C4-2B (cell line): ENCODE data around the gene ITGA3.
A peak's percentile ranks its signal among the peaks of the same experiment; 100 is the strongest.

Experiments used
- ZFX ChIP-seq: fragments of 450-650 bp; IDR thresholded peaks from 2 replicates; pipeline ENCODE4 v1.6.1; 2017
- TF ChIP-seq, protein P1 (sequence below): fragments of 450-650 bp; conservative IDR thresholded peaks from 2 replicates; pipeline ENCODE4 v1.5.1; 2017; ENCODE audit warnings: mild to moderate bottlenecking

DNA sequence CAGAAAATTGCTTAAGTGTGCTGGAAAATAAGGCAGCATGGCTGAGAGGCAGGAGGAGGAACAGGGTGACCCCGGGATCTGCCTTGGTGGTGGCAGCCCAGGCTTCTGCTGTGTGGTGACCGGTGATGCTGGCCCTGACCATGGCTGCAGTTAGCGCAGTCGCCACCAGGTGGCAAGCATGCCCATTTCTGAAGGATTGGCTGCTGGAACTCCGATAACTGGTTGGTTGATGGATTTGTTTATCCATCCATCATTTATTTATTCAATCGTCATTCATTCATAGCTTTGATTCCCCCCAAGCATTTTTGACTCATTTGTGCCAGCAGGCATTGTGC lies 29.1 kb upstream of the ITGA3 start:
- no peak for TF ChIP-seq ZFX
- TF ChIP-seq, protein P1, sequence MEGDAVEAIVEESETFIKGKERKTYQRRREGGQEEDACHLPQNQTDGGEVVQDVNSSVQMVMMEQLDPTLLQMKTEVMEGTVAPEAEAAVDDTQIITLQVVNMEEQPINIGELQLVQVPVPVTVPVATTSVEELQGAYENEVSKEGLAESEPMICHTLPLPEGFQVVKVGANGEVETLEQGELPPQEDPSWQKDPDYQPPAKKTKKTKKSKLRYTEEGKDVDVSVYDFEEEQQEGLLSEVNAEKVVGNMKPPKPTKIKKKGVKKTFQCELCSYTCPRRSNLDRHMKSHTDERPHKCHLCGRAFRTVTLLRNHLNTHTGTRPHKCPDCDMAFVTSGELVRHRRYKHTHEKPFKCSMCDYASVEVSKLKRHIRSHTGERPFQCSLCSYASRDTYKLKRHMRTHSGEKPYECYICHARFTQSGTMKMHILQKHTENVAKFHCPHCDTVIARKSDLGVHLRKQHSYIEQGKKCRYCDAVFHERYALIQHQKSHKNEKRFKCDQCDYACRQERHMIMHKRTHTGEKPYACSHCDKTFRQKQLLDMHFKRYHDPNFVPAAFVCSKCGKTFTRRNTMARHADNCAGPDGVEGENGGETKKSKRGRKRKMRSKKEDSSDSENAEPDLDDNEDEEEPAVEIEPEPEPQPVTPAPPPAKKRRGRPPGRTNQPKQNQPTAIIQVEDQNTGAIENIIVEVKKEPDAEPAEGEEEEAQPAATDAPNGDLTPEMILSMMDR: peak; percentile 96
